Central memory CD4-positive, alpha-beta T cell (primary cell): ENCODE measurements around the gene LNP1.
"Not testable (repeated sequence)": the region's sequence is repeated elsewhere in the genome, so short reads cannot be mapped to it uniquely, and the experiment has no call there.

Experiments
- DNase-seq: peaks from one replicate; pipeline ENCODE4 v3.0.0; 2022

The LNP1 gene

GRCh38 chr3:100436951-100437350 is 35.6 kb downstream of the LNP1 start:
- DNase-seq = no peak

- no peak for DNase-seq
Observed at GRCh38 chr3:100437721-100438622, 36.6 kb downstream of the LNP1 start.

- DNase-seq = no peak
Observed at GRCh38 chr3:100438623-100438974, 37.3 kb downstream of the LNP1 start.

- DNase-seq = peak; percentile 2
Observed at GRCh38 chr3:100440895-100441294, 39.6 kb downstream of the LNP1 start.

- DNase-seq = no peak
Observed at GRCh38 chr3:100443690-100444089, 42.4 kb downstream of the LNP1 start.

- not testable (repeated sequence) for DNase-seq
Observed at GRCh38 chr3:100447067-100447466, 45.7 kb downstream of the LNP1 start.

- no peak for DNase-seq
Observed at GRCh38 chr3:100448079-100448478, 46.7 kb downstream of the LNP1 start.

- no peak for DNase-seq
Observed at GRCh38 chr3:100449214-100449613, 47.9 kb downstream of the LNP1 start.

- no peak for DNase-seq
Observed at GRCh38 chr3:100454677-100455076, 53.3 kb downstream of the LNP1 start.

- no peak for DNase-seq
Observed at GRCh38 chr3:100455841-100456550, 54.7 kb downstream of the LNP1 start.

- DNase-seq = no peak
Observed at GRCh38 chr3:100456745-100457144, 55.4 kb downstream of the LNP1 start.

GRCh38 chr3:100457811-100458210 is 56.5 kb downstream of the LNP1 start:
- DNase-seq = no peak

GRCh38 chr3:100458814-100459213 is 57.5 kb downstream of the LNP1 start:
- no peak for DNase-seq

- DNase-seq = no peak
Observed at GRCh38 chr3:100463002-100463401, 61.7 kb downstream of the LNP1 start.

- DNase-seq = no peak
Observed at GRCh38 chr3:100463646-100464155, 62.4 kb downstream of the LNP1 start.

- no peak for DNase-seq
Observed at GRCh38 chr3:100465892-100466777, 64.8 kb downstream of the LNP1 start.

- no peak for DNase-seq
Observed at GRCh38 chr3:100467133-100467532, 65.8 kb downstream of the LNP1 start.

- DNase-seq = no peak
Observed at GRCh38 chr3:100468676-100469075, 67.3 kb downstream of the LNP1 start.

GRCh38 chr3:100470951-100471350 is 69.6 kb downstream of the LNP1 start:
- no peak for DNase-seq

GRCh38 chr3:100471444-100471843 is 70.1 kb downstream of the LNP1 start:
- DNase-seq = no peak

- not testable (repeated sequence) for DNase-seq
Observed at GRCh38 chr3:100477851-100478360, 76.6 kb downstream of the LNP1 start.

- DNase-seq = not testable (repeated sequence)
Observed at GRCh38 chr3:100478521-100478920, 77.2 kb downstream of the LNP1 start.

GRCh38 chr3:100480081-100480480 is 78.7 kb downstream of the LNP1 start:
- no peak for DNase-seq
